HG02870 (cell line): ENCODE results near the gene ATP6V1B1.
A peak's percentile ranks its signal among the peaks of the same experiment; 100 is the strongest.

ENCODE experiments used
- ATAC-seq: cut with Tn5 transposase; IDR thresholded peaks from one replicate; pipeline ENCODE4 v1.9.1; 2021; ENCODE audit warnings: mild to moderate bottlenecking, moderate library complexity; ENCODE audit not compliant: unreplicated experiment

ATP6V1B1 gene

DNA sequence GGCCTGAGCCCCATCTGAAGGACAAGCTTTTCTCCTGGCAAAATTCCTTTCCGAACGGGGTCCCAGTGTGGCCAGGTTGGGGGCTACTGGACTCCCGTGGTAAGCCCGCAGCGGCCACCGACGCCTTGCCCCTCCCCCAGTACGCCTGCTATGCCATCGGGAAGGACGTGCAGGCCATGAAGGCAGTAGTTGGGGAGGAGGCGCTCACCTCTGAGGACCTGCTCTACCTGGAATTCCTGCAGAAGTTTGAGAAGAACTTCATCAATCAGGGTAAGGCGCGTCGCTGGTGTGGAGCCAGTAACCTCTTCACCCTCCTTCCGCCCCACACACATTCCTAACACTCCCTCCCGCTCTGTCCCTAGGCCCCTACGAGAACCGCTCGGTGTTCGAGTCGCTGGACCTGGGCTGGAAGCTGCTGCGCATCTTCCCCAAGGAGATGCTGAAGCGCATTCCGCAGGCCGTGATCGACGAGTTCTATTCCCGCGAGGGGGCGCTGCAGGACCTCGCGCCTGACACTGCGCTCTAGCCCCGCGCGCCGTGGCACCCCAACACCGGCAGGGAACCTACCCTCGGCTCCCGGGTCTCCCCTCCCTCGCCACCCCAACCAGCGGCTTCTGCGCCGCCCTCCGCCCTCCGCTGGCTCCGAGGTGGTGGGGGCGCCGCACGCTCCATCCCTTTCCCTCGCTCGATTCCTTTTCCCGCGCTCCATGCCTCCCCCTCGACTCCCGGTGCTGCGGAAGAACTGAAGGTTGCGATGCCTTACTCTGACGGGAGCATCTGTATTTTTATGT lies 29.1 kb downstream of the ATP6V1B1 start:
- peak; percentile 80 for ATAC-seq

DNA sequence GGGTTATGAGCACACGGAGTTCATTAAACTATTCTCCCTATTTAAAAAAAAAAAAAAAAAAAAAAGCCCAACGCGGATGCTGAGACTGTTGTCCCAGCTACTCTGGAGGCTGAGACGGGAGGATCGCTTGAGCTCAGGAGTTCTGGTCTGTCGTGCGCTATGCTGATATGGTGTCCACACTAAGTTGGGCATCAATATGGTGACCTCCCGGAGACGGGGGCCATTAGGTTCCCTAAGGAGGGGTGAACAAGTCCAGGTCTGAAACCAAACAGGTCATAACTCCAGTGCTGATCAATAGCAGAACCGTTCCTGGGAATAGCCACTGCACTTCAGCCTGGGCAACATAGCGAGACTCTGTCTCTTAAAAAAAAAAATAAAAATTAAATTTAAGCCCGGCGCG lies 29.8 kb downstream of the ATP6V1B1 start:
- ATAC-seq, result no peak

DNA sequence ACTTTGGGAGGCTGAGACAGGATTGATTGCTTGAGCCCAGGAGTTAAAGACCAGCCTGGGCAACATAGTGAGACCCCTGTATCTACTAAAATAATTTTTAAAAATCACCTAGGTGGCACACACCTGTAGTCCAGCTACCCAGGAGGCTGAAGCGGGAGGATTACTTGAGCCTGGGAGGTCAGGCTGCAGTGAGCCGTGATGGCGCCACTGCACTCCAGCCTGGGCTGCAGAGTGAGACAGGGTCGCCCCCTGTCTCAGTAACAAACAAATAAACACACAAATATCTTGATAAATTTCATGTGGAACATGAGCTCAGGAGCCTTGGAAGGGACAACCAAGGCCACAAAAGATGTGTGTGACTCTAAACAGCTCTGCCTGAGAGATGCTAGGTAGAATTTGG lies 31.0 kb downstream of the ATP6V1B1 start:
- no peak for ATAC-seq

DNA sequence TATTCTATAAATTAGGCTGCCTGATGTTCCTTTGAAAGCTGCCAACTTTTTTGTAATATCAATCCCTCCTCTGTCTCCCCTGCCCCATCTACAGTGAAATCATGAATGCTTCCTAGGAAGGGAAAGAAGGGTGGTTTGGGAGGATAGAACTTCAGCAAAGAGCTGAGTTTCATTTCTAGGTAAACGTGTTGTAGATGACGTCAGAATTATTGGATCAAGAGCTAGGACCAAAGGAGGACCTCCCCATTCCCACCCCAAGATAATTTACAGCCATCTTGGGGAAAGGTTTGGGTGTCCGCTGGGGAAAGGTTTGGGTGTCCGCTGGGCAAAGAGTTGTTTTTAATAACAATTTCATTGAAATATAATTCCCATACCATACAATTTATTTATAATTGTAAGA lies 31.5 kb downstream of the ATP6V1B1 start:
- ATAC-seq, result no peak

DNA sequence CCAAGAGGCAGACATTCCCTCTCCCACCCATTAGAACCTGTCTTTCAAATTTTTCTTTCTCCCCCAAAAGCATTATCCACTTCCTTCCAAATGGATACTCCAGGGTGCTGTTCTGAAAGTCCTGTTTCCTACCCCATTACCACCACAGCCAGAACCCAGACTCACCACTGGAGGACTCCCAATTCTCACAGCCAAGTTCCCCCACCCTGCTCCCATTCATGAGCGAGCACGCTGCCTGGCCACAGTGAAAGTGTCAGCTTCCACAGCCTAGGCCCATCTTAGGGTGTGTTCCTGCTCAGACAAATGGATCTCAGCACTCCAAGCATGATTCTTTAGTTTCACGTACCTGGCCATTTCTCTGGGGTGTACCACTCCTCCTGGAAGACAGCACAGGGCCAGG lies 38.9 kb downstream of the ATP6V1B1 start:
- ATAC-seq, result no peak

DNA sequence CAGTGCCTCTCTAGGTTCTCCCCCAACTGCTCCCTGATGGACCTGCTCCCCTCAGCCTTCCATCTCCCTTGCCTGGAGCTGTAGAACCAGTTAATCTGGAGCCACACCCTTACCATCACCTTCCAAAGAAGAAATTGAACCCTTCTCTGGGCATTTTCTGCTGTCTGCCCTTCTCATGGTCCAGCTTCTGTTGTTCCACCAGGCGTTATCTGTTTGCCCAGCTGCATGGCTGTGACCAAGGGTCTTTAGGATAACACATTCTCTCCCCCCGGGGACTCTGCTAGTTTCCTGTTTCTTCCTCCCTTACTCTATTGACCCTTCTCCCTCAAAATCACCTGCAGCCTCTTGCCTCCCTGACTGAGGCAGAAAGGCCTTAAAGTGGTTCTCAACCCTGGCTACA lies 39.5 kb downstream of the ATP6V1B1 start:
- ATAC-seq, result no peak

DNA sequence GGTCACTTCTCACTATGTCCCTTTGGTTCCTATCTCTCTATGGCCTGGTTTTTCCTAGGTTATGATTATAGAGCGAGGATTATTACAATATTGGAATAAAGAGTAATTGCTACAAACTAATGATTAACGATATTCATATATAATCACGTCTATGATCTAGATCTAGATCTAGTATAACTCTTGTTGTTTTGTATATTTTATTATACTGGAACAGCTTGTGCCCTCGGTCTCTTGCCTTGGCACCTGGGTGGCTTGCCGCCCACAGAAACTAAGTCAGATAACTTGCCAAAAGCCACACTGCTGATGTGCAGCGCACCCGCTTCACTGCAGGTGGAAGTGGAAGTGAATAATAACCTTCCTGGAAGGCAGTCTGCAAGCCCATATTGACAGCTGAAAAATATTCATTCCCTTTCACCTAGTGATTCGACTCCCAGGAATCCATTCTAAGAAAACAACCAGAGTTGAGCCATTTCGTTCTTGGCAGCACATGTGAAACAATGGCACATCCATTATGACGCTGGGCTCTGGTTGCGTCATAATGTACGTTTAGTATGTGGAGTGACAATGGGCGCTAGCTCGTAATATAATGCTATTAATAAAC lies 42.0 kb downstream of the ATP6V1B1 start:
- ATAC-seq, result no peak

DNA sequence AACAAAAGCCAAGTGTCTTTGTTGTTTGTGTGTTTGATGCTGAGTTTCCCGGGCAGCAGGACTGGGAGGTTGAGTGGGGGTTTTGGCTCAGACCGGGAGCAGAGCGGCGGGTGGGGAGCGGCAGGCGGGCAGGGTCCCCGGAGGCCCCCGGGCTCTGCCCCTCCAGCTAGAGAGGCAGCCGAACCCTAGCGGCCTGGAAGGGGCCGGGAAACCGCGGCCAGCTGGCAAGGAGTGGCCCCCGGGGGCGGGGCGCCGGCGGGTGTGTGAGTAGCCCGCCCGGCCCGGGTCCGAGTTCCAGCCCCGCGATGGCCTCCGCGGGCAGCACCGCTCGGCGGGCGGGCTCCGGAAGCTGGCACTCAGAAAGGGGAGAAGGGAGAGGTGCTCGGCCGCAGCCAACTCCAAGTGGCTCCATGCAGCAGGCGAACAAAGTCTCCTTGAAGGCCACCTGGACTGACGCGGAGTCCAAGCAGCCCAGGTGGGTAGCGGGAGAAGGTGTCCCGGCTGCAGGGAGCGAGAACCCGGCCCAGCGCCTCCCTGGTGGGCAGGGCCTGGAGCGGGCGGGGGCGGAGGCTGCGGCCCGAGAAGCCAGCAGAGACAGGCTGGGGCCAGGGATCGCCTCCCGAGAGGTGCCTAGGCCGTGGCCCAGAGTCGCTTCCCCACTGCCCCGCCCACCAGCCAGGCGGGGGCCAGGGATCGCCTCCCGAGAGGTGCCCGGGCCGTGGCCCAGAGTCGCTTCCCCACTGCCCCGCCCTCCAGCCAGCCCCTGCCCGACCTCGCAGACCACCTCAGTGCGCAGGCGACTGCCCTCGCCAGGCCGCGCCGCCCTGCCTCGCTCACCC lies 42.9 kb downstream of the ATP6V1B1 start, which contains the start of gene ANKRD53:
Gene ANKRD53 (plus strand): TSS at position 290 of the 839 bp plus-strand sequence. CDS start 16 bp downstream, at position 306.
- no peak for ATAC-seq

DNA sequence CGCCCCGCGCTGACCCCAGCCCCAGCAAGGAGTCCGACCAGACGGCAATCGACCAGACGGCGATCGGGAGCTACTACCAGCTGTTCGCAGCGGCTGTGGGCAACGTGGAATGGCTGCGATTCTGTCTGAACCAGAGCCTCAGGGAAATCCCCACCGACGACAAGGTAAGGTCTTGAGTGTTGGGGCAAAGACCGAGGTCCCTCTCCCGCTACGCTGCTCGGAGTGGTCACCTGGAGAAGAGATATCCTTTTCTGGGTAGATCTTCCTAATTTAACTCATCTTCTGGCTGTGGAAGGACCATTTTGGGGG lies 43.4 kb downstream of the ATP6V1B1 start:
- ATAC-seq, result no peak

DNA sequence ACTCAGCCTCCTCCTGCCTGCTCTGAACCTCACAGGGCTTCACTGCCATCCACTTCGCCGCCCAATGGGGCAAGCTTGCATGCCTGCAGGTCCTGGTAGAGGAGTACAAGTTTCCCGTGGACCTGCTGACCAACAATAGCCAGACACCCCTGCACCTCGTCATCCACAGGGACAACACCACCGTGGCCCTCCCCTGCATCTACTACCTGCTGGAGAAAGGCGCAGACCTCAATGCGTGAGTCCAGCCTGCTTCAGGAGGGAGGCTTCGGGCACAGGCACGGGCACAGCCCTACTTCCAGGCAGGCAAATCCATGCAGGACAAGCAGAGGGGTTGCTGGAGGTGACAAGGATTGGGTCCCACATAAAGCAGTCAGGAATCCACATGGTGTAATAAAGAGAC lies 43.9 kb downstream of the ATP6V1B1 start:
- no peak for ATAC-seq

DNA sequence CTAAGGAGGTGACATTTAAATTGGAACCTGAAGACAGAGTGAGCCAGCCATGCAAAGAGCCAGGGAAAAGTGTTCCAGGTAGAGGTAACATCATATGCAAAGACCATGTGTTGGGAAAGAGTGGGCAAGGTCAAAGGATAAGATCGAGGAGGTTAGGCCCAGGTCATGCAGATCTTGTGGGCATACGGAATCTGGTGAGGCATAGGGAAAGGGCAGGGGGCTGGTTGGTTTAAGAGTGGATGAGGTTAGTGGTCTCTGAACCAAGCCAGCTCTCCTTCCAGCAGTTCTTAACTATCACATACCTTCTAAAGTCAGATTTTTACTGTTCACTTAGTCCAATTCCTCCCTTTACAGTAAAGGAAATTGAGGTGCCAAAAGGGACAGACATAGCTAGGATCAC lies 45.7 kb downstream of the ATP6V1B1 start:
- ATAC-seq, result no peak

DNA sequence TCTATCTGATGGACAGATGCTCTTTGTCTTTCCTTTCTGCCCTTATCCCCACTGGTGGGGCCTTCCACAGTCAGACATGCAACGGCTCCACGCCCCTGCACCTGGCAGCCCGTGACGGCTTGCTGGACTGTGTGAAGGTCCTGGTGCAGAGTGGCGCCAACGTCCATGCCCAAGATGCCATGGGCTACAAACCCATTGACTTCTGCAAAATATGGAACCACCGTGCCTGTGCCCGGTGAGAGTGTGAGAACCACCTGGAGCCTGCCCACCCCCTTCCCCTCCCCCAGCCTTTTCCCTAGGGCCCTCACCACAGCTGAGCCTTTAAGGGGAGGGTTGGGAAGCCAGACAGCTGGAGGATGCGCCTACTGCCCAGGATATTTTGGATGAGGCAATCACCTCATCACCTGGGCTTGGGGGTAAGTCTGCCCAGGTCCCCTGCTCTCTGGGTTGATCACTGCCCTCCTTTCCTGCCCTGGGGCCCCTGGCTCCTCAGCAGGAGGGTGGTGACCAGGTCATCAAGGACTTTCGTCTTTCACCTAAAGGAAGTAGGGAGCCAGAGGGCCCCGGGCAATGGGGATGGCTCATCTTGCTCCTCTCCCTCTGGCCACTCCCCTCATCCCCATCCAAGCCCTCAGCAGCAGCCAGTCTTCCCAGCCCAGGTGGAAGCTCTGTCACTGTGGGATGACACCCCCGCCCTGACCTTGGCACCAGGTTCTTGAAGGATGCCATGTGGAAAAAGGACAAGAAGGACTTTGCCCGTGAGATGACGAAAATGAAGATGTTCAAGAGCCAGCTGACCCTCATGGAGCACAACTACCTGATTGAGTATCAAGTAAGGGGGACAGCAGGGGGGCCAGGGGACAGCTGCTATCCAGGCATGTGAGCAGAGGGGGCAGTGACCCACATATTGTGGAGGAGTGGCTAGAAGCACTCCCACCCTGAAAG lies 46.4 kb downstream of the ATP6V1B1 start:
- ATAC-seq, result no peak

DNA sequence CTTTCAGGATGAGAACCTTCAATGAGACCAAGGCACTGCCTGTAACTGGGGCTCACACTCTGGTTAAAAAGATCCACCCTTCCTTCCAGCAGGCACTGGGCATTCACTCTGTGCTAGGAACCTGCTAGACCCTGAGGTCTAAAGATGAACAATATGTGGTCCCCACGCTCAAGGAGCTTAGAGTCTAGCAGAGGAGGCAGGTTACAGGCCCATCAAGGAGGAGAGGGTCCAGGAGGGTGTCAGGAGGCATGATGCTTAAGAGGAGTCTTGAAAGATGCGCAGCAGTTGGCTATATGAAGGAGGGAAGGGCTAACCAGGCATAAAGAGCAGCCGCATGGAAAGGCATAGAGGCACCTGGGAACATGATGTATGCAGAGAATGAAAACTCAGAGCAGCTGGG lies 47.3 kb downstream of the ATP6V1B1 start:
- ATAC-seq, result no peak

DNA sequence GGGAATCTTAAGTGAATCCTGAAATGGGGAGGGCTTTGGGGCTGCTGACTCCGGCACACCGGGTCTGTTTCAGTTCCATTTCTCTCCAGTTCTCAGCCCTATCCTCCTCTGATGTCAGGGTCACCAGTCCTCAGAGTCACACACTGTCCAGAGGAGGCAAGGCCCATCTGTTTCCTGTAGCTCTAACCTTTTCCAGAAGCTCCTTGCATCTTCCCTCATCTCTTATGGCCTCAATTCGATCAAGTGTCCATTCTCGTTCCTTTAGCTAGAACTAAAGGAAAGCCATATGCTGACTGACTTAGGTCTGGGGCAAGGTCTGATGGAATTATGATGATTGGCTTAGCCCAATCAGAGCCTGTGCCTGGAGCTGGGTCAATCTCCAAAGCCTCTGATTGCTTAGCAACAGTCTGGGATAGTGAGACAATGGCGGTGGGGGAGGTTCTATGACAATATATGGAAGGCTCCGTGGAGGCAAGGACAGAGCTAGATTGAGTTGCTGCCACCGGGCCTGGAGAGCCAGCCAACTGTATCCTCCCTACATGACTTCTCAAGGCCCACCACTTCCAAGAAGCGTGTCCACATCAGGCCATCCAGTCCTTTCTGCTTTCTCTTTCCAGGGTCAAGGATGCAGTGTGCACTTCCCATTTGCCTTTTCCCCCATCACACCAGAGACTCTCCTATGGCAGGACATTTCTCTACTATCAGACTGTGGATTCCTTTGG lies 48.0 kb downstream of the ATP6V1B1 start:
- no peak for ATAC-seq

DNA sequence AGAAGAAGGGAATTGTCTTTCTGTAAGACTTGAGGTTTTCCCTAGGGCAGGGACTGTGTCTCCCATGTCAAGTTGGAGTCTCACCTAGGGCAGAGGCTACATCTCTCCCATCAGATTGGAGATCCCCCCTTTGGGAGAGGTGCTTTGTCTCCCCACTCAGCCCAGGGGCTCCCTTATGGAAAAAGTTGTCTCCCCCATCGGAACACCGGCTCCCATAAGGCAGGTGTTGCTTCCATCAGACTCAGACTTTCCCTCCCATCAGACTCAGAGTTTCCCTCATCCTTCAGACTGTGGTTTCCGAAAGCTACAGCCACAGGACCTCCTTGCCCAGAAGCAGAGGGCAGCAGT lies 48.5 kb downstream of the ATP6V1B1 start:
- ATAC-seq, result no peak

DNA sequence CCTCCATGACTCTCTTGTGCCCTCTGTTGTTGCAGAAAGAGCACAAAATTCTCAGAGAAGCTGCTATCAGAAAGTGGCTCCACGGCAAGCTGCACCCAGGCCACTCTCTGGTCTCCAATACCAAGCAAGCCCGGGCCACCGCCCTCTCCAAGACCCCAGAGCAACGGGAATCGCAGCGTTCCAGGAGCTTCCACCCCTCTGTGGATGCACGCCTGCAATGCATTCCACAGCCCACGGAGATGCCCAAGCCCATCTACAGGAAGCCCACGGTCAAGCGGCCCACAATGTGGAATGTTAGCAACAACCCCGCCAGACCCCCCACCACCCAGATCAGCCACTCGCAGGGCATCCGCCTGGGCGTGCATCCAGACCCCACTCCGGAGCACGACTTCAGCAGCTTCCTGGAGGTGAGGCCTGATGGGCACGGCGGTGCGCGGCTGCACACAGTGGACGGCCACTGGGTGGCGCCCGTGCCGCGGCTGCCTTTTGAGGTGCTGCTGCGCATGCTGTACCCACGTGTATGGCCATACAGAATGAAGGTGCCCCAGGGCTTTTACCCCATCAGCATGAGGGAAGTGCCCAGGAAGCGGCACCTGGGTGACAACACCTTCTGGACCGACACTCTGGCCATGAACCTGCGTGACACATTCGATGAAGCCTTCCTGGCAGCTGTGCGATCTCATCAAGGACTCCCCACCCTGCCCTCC lies 49.0 kb downstream of the ATP6V1B1 start:
- peak; percentile 94 for ATAC-seq

DNA sequence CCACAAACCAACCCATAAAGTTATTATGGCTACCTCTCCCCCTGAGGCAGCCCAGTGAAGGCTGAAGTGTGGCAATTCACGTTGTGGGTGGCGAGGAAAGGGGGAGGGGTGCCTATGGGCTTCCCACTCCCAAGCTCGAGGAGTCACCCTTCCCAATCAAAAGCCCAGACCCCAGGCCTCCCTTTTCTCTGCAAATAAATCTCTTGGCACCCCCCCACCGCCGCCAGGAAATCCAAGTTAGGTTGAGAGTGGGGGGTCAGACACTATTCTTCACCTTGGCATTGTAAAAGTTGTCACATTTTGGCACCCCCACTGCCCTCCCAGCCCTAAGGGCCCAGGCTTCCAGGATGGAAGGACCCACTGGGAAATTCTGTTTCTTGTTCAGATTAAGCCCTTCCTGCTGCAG lies 49.6 kb downstream of the ATP6V1B1 start:
- no peak for ATAC-seq

DNA sequence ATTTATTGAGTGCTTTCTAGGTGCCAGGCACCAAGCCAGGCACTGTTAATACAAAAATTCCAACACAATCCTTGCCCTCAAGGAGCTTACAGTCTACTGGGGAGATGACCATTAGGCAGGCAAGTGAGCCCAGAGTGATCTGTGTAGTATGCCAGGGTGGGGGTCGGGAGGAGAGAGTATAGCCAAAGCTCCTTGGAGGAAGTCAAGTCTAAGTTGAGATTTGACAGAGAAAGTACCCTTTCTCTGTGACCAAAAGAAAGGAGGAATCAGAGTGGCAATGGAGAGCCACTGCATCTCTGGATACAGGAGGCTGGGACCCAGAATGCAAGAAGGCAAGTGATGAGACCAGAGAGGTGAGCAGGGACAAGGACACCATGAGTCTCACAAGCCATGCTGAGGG lies 50.3 kb downstream of the ATP6V1B1 start:
- ATAC-seq, result no peak

DNA sequence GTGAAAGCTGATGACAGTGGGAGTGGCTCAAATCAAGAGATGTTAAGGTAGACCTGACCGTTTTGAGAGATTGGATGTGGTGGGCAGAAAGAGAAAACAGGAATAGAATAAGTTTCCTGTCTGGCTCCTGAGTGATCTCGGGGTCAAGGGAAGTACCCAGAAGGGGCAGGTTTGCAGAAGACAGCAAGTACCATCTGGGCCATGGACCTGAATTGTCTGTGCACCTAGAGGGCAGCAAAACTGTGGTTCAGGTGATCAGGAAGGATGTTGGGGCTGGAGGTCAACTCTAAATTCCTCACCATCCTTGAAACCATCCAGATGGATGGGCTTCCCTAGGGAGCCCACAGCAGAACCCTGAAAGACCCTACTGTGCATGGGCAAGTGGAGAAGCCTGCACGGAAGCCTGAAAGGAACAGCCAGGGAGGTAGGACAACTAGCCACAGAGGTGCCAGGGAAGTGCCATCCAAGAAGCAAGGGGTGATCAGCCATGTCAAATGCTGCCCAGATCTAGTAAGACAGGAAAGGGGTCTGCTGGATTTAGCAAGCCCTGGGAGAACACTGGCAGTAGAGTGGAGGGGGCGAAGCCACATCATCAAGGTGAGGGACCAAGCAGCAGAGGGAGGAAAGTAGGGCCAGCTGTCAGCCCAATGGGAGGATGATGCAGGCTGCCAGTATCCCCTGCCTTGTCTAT lies 50.9 kb downstream of the ATP6V1B1 start:
- ATAC-seq, result no peak
